Fibroblast of skin of right biceps (primary cell): ENCODE data around the gene GLIS1.

Experiments
- DNase-seq: peaks from one replicate; pipeline ENCODE4 v3.0.0-alpha.2; 2013

The GLIS1 gene

DNA sequence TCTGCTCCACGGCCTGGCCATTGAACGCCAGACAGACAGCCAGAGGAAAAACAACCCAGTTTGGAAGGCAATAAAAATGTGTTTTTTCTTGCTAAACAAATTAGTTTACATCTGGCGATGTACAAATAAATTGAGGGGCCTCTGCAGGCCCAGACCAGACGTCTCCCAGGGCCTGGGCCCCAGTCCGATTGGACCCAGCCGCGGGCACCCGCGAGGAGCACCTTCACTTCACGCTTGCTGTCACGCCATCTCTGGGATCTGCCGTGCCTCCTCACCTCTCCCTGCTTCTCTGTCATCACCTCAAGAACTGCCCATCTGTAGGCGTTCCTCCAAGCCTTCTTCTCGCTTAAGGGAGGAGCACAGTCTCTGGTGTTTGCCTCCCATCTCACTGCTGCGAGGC lies 61.5 kb downstream of the GLIS1 start:
- no peak for DNase-seq

DNA sequence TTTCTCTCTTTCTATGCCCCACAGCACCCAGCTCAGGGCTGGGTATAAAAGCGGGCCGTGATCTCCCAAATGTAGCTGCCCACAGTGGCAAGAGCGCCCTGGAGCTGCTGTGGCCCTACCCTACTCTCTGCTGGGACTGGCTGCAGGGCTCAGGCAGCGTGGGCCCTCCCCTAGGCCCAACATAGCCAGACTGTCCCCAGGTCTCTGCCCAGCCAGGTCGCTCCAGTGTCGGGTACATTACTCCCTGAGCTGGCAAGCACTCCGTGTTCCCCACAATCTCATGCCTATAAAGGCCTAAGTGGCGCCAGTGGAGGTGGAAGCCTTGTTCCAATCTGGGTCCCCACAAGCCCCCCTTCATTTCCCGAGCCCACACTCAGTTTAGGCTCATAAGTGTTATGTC lies 66.2 kb downstream of the GLIS1 start:
- no peak for DNase-seq

DNA sequence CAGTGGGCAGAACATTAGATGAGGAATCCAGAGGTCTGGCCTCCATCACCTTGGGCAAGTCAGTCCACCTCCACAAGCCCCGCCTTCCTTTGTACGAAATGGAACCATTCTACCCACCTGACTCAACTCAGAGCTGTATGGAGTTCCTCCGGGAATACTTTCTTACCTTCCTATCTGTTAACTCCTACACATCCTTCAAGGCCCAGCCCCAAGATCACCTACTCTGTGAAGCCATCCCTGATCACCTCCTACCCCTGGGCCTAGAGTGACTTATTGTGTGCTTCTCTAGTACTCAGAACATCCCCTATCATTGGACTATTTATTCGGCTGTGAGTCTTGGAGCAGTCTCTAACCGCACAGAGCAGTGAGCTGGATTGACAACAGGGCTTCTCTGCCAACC lies 66.7 kb downstream of the GLIS1 start:
- DNase-seq, result no peak

- DNase-seq, result peak; percentile 37
Measured at GRCh38 chr1:53669621-53670191, 69.3 kb downstream of the GLIS1 start.

- DNase-seq, result no peak
Measured at GRCh38 chr1:53666566-53666965, 72.4 kb downstream of the GLIS1 start.

GRCh38 chr1:53665996-53666395 lies 73.0 kb downstream of the GLIS1 start:
- DNase-seq, result no peak

GRCh38 chr1:53663529-53664300 lies 75.2 kb downstream of the GLIS1 start:
- DNase-seq, result no peak

- no peak for DNase-seq
Measured at GRCh38 chr1:53662951-53663350, 76.0 kb downstream of the GLIS1 start.

GRCh38 chr1:53662169-53662568 lies 76.8 kb downstream of the GLIS1 start:
- peak; percentile 54 for DNase-seq

GRCh38 chr1:53661496-53661895 lies 77.5 kb downstream of the GLIS1 start:
- DNase-seq, result no peak

GRCh38 chr1:53660666-53661065 lies 78.3 kb downstream of the GLIS1 start:
- no peak for DNase-seq

DNA sequence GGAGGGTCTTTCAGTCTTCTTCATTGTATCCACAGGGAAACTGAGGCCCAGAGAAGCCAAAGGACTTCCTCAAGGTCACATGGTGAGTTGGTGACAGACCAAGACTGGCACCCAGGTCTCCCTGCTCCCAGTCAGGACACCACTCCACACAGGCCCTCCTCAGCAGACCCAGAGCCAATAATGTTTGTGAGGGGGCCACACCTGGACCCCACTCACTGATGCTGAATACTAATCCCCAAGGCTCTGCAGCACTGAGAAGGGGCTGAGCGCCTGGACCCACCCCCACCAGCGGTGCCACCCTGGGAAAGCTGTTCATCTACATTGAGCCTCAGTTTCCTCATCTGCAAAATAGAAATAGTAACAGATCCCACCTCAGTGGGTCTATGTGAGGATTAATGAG lies 79.5 kb downstream of the GLIS1 start:
- no peak for DNase-seq

- DNase-seq, result no peak
Measured at GRCh38 chr1:53658489-53659230, 80.3 kb downstream of the GLIS1 start.

DNA sequence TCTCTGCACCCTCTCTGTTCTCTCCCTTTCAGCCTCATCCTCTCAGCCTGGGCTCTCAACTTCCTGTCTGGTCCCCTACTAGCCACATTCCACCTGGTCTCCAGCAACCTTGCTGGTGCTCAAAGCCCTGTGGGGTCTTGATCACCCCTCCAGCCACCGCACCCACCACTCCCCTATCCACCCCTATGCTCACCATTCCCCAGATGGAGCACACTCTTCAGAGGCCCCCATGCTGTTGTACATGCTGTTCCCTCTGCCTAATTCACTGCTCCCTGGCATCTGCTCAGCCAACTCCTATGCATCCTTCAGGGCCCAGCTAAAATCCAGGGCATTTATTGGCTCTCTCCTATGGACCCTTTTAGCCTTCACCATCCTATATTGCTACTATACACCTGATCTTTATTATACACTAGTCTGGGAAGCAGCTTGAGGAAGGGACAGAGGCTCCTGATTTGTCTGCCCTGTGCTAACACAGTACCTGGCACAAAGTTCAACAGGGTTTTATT lies 81.0 kb downstream of the GLIS1 start:
- no peak for DNase-seq

DNA sequence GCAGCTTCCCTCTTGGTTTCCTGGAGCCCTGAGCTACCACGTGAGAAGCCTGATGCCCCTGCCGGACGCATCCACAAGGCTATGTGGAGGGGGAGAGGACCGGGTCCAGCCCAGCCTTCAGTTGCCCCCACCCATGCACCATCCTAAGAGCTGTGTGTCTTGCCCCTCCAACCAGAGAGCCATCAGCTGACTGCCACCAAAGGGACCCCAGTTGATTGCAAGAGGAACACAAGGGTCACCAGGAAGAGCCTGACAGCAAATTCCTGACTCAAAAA lies 81.5 kb downstream of the GLIS1 start:
- no peak for DNase-seq

- DNase-seq, result no peak
Measured at GRCh38 chr1:53656747-53657530, 82.0 kb downstream of the GLIS1 start.

GRCh38 chr1:53655931-53656746 lies 82.8 kb downstream of the GLIS1 start:
- peak; percentile 93 for DNase-seq

- DNase-seq, result peak; percentile 73
Measured at GRCh38 chr1:53654216-53655210, 84.5 kb downstream of the GLIS1 start.

DNA sequence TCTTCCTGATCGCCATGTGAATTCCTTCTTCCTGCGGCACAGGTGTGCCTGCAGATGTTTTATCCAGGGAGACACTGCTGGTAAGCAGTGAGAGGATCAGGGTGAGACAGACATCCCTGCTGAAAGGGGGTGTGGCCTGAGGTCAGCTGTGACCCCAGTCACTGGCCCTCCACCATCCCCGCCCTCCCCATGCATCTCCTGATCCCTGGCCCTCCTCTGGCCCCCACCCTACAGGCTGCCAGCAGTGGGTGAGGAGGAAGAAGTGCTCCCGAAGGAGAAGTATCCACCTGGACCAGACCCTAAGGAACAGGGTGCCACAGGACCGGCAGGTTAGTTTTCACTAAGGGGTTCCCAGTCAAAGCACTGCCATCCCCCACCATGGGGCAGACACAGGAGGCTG lies 85.3 kb downstream of the GLIS1 start:
- no peak for DNase-seq

GRCh38 chr1:53653200-53653575 lies 85.8 kb downstream of the GLIS1 start:
- no peak for DNase-seq
